HFF-Myc (cell line): ENCODE results near the gene CATSPER1.
A peak's percentile ranks its signal among the peaks of the same experiment; 100 is the strongest.

ENCODE experiments used
- DNase-seq: peaks from one replicate; pipeline ENCODE4 v3.0.0-alpha.2; 2011; ENCODE audit warnings: low read depth; ENCODE audit errors: extremely low read depth
- H3K4me3 ChIP-seq: replicated peaks from 2 replicates; pipeline ENCODE4 v1.5.1; 2011; ENCODE audit warnings: low read depth, mild to moderate bottlenecking, control low read depth, low read length
- CTCF ChIP-seq: IDR thresholded peaks from 2 replicates; pipeline ENCODE4 v1.5.1; 2012; ENCODE audit warnings: mild to moderate bottlenecking, low read depth, low read length, control low read depth; ENCODE audit errors: missing control alignments

Gene CATSPER1

DNA sequence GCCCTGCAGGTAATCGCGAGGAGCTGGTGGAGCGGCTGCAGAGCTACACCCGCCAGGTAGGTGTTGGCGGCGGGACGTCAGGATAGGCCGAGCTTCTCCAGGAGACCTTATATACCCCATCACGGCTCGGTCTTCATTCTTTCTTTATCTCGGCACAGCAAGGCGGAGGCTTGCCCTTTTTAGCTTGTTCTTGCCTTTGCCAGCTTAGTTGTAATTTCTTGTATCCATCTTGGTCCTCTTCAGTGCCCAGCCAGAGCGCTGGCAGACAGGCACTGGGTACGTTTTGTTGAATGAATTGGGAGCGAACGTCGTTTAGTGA is 26.3 kb upstream of the CATSPER1 start:
- DNase-seq: no peak
- TF ChIP-seq CTCF: no peak
- H3K4me3 ChIP-seq: peak overlapping the region; percentile 97

DNA sequence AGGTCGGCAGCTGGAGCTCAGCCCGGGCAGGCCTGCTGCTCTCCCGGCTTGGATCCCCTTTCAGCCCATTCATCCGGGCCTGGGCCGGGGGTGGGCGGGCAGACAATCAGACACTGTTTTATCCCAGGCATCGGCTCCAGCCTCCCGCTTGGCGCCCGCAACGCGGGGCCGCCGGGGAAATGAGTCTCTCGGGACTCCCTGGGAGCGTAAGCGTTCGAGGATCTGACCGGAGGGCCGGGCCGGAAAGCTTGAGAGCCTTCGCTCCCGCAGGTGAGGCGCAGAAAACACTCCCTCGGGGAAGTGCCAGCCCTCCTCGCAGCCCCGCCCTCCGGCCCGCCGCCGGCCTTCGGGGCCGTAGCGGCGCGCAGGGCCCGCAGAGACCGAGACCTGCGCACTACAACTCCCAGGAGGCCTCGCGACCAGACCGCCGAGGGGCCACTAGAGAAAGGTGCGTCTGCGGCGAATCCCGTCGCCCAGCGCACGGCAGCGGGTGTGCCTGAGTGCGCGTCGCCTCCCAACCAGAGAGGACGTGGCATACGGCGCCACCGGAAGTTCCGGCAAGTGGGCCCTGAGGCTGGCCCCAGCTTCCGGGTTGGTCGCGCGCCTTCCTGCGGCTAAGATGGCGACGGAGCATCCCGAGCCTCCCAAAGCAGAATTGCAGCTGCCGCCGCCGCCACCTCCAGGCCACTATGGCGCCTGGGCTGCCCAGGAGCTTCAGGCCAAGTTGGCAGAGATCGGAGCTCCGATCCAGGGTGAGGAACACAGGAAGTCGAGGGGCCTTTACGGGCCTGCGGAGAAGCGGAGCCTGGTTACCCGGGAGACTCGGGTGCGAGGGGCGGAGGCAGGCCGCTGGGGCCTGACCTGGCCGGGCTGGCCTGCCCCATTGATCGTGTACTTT is 25.7 kb upstream of the CATSPER1 start, which contains the start of gene SF3B2:
Gene SF3B2 (plus strand): TSS at position 599 of the 898 bp plus-strand sequence. CDS start 21 bp downstream, at position 620.
- H3K4me3 ChIP-seq: peak within 1 kb of the TSS; percentile 97
- no peak for TF ChIP-seq CTCF
- DNase-seq: peak; percentile 89

DNA sequence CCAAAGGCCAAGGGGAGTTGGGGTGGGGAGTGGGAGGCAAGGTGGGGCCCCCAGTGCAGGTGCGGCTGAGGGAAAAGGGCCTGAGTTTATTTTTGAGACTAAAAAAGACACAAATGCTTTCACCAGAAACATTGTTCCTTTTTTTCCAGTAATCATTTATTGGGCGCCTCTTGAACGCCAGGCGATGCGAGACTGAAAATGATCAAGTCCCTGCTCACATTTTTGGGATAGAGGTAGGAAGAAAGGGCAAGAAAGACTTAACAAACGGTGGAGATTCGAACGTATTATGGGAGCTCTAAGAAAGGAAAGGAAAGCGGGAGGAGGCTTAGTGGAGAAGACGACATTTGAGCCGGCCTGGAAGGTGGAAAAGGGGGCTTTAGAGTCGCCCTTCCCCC is 25.1 kb upstream of the CATSPER1 start:
- DNase-seq: no peak
- H3K4me3 ChIP-seq: peak overlapping the region; percentile 97
- no peak for TF ChIP-seq CTCF

DNA sequence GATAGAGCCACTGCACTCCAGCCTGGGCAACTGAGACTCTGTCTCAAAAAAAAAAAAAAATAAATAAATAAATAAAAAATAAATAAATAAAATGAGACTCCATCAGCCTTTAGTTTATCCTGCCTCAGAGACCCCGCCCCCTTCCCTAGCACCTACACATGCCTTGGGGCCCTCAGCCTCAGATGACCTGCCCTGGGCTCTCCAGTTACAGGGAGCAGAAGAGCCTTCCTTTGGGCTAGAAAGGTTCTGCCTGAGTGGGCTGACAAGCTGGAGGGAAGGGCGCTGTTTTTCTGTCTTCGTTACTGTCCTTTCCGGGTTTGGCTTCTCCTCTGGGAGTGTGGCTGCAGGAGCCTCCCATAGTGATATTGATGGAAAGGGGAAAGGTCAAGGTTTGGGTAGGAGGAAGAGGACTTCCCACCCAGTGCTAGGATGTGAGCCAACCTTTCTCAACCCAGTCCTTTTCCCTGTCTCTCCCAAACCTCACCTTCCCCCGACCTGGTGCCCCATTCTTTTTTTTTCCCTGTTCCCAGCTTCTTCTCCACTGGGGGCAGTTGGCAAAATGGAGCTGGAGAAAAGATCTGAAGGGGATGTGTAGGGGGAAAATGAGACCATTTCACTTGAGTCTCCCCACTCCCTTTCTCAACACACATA is 24.4 kb upstream of the CATSPER1 start:
- no peak overlapping the region; the same call in 1 of the 2 replicates for H3K4me3 ChIP-seq
- TF ChIP-seq CTCF: no peak
- DNase-seq: no peak

DNA sequence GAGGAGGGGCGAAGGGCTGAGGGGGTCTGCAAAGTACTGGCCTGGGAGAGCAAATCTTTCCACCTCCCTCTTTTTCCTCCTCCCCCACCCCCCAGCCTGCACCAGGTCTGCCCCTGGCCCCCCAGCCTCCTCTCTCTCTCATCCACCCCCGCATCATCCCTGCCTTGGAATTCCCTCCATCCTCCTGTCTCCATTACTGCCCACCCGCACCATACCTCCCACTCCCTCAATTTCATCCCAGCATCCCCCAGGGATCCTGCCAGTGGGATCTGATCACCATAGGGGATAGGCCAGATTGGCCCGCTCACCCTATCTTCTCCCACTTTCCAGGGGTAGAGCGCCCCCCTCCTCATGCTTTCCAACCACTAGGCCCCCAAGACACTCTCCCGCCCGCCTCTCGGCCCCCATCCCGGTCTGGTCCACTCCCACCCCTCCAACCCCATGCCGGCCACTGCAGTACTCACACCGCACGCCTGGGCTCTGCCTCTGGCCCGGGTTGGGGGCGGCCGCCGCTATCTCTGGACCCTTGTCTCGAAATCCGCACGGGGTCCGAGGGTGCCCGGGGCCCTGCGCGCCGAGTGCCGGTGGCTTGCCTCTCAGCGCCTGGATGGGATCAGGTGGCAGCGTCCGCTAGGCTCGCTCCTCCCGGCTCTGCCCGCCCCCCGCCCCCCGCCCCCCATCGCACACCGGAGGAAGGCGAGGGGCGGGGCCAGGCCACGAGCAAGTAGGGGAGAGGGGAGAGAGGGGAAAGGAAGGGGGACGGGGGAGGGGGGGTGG is 22.5 kb upstream of the CATSPER1 start, which contains the start of gene GAL3ST3:
Gene GAL3ST3 (minus strand): TSS at position 615 of the 777 bp plus-strand sequence. CDS start 3,746 bp downstream, outside the sequence.
- no peak for TF ChIP-seq CTCF
- DNase-seq: no peak
- H3K4me3 ChIP-seq: no peak within 1 kb of the TSS

- H3K4me3 ChIP-seq: no peak overlapping the region
- TF ChIP-seq CTCF: no peak
- no peak for DNase-seq
Measured at GRCh38 chr11:66047541-66048365, 21.5 kb upstream of the CATSPER1 start.
